ENCODE measurements around the gene PDCD1. TPM values are rescaled to one million over a fixed set of nuclear protein-coding genes. Genes with fewer than 3 reads are reported as not detected.
"Not testable (repeated sequence)": the region's sequence is repeated elsewhere in the genome, so short reads cannot be mapped to it uniquely, and the experiment has no call there.

PDCD1 gene
- total RNA-seq, 8 experiments from 2014 or later: 0.11 to 0.49 (median 0.19) TPM; not detected in 1

GRCh38 chr2:241800198-241800903, 58.3 kb downstream of the PDCD1 start:
- WGBS, 10 experiments: 68 to 88% (median 84%) methylated on average over 5 to 14 of the region's 35 CpGs; no CpG with 5 or more reads in 7 of the 10 experiments
- H3K4me3 ChIP-seq; in situ Hi-C loops (cut with MboI; ENCODE audit: low pct_unique_long_range_greater_than_20kb in 2 of 9, low sequenced_read_pairs in 9 of 9, unreplicated experiment in 9 of 9); H3K27ac ChIP-seq; ATAC-seq (replicated peaks in 6 of 8): not testable (repeated sequence)
- peaks cover 30 to 35% of the 10 kb centered on the region in 2 donors for H3K4me1 ChIP-seq (replicated peaks in 1 of 2)

Other genes with a start within 250 kb of the PDCD1 start
- gene THAP4, start 221.7 kb downstream of the PDCD1 start, total RNA-seq: 10 to 100 TPM; 39.2 to 72.1 (median 48.9) TPM
- 10 to 100 TPM; 39.4 to 93.1 (median 53.2) TPM for gene ATG4B, start 221.2 kb downstream of the PDCD1 start, total RNA-seq
- gene DTYMK, start 172.1 kb downstream of the PDCD1 start, total RNA-seq: 10 to 100 TPM; 20.2 to 61.0 (median 30.0) TPM
- gene ING5, start 156.9 kb downstream of the PDCD1 start, total RNA-seq: 10 to 100 TPM; 18.3 to 42.3 (median 28.3) TPM
- gene D2HGDH, start 124.3 kb downstream of the PDCD1 start, total RNA-seq: 10 to 100 TPM in 3 of 8 experiments, 1 to 10 TPM in 5; 4.2 to 38.7 (median 6.6) TPM
- gene GAL3ST2, start 82.1 kb downstream of the PDCD1 start, total RNA-seq: under 1 TPM in 4 of 8 experiments, not detected in 4; 0.23 to 0.66 (median 0.43) TPM
- 1 to 10 TPM in 1 of 8 experiments, under 1 TPM in 6, not detected in 1; 0.11 to 1.0 (median 0.56) TPM for gene NEU4, start 49.7 kb downstream of the PDCD1 start, total RNA-seq
- gene RTP5, start 10.8 kb upstream of the PDCD1 start, total RNA-seq: 1 to 10 TPM in 2 of 8 experiments, under 1 TPM in 6; 0.07 to 1.5 (median 0.42) TPM